ENCODE measurements around the gene MICAL2. TPM values are rescaled to one million over a fixed set of nuclear protein-coding genes. Genes with fewer than 3 reads are reported as not detected.
A peak's percentile ranks its signal among the peaks of the same experiment; 100 is the strongest.

Gene MICAL2
- total and polyA plus RNA-seq, 2 donors (not counting 1 experiment from before 2014, with no cell fraction given), result 0.32 to 0.40 TPM

DNA sequence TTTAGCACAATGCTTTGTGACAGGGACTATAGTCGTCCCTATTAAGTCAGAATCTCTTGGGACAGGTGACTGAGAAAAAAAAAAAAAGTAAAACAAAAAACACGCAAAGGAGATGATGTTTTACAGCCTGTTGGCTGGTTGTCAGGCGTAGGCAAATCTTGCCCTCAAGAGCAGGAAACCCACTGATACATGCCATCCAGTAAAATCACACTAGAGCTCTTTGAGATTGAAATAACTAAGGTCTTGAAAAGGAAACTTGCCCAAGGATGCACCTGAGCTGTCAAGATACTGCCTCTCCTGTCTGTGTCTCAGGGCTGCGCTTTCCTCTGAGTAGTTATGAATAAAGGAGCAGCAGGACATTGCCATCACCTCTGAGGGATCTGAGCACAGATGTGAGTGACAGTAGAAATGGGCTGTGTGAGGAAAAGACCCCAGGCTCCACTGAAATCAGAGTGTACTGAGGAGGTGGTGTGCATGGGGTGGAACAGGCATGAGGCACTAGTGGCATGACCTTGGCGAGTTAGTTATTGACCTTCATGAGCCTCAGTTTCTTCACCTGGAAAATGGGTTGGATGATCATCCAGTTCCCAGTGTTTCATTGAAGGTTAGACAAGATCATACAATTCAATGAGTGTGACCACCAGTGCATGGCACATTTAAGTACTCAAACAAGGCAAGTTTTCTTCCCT, 23.3 kb downstream of the MICAL2 start:
- Mint-ChIP-seq H3K4me3 (no peak overlapping the region), H3K4me1 (peaks cover 11% of the 10 kb centered on the region), H3K9me3 (ENCODE audit: insufficient read depth) (no peaks in the 10 kb centered on the region), H3K27ac (no peak overlapping the region), H3K27me3 (no peaks in the 10 kb centered on the region)
- H3K9me3 ChIP-seq (ENCODE audit: control extremely low read depth in 1 of 3, control insufficient read depth in 2 of 3, insufficient read depth in 1 of 3, low read length in 2 of 3), result no peaks in the 10 kb centered on the region
- H3K4me2 ChIP-seq (replicated peaks; ENCODE audit: low read depth, low read length, poor library complexity, severe bottlenecking), result no peak overlapping the region
- intact Hi-C loops (cut with micrococcal nuclease), result no loop called here
- 63% methylated on average over 3 of the region's 5 CpGs for WGBS (ENCODE audit: insufficient coverage)
- no peak for TF ChIP-seq EZH2 (IDR thresholded peaks at IDR 0.05; ENCODE audit: borderline replicate concordance, insufficient read depth, low read depth, low read length, poor library complexity, severe bottlenecking)
- TF ChIP-seq, protein P1, sequence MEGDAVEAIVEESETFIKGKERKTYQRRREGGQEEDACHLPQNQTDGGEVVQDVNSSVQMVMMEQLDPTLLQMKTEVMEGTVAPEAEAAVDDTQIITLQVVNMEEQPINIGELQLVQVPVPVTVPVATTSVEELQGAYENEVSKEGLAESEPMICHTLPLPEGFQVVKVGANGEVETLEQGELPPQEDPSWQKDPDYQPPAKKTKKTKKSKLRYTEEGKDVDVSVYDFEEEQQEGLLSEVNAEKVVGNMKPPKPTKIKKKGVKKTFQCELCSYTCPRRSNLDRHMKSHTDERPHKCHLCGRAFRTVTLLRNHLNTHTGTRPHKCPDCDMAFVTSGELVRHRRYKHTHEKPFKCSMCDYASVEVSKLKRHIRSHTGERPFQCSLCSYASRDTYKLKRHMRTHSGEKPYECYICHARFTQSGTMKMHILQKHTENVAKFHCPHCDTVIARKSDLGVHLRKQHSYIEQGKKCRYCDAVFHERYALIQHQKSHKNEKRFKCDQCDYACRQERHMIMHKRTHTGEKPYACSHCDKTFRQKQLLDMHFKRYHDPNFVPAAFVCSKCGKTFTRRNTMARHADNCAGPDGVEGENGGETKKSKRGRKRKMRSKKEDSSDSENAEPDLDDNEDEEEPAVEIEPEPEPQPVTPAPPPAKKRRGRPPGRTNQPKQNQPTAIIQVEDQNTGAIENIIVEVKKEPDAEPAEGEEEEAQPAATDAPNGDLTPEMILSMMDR (IDR thresholded peaks at IDR 0.05), result no peak
- no peak overlapping the region for H3K4me3 ChIP-seq (ENCODE audit: control extremely low read depth in 1 of 5, extremely low read depth in 1 of 5, insufficient read depth in 1 of 5, low read depth in 2 of 5, low read length in 4 of 5)
- no peaks in the 10 kb centered on the region for H3K36me3 ChIP-seq (replicated peaks in 1 of 2; ENCODE audit: control extremely low read depth in 1 of 2, control insufficient read depth in 1 of 2, extremely low read depth in 1 of 2, insufficient read depth in 2 of 2, low read length in 1 of 2)
- no peaks in the 10 kb centered on the region for H4K20me1 ChIP-seq (ENCODE audit: control insufficient read depth, insufficient read depth, low read length, poor library complexity, severe bottlenecking)
- peaks cover 0 to 2% (median 0%) of the 10 kb centered on the region in 4 experiments for H3K27me3 ChIP-seq (replicated peaks in 1 of 4; ENCODE audit: control extremely low read depth in 1 of 4, control insufficient read depth in 3 of 4, insufficient read depth in 4 of 4, low read length in 3 of 4)
- ATAC-seq (ENCODE audit: low read depth) (no peak), DNase-seq (no peak)
- H3K4me1 ChIP-seq (ENCODE audit: control insufficient read depth in 2 of 2, insufficient read depth in 2 of 2, low read length in 2 of 2), result peaks cover 0 to 5% of the 10 kb centered on the region in 2 donors
- H3K9ac ChIP-seq (ENCODE audit: low read length), result no peak overlapping the region
- H2AFZ ChIP-seq (ENCODE audit: insufficient read depth, low read depth, low read length, poor library complexity, severe bottlenecking), result no peak overlapping the region
- no peak overlapping the region for H3K27ac ChIP-seq (ENCODE audit: low read length in 2 of 2)
- POLR2A ChIA-PET, result no interaction called here
- CTCF ChIA-PET, result no interaction called here
- H3K79me2 ChIP-seq (ENCODE audit: control insufficient read depth, insufficient read depth, low read length), result no peaks in the 10 kb centered on the region

DNA sequence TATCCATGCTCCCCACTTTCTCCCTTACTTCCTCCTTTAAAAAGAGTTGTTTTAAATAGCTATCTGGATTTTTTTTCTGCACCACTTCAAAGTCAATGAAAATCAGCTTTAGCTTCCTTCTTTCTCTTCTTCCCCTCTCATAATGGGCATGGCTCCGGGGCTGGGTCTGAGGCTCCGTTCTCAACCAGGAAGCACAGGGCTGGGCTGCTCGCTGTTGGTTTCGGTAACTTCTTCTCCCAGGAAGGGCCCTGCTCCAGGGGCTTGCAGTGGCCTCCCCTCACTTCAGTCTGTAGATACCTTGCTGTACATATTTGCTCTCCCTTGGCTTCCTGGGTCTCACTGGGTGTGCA, 23.8 kb downstream of the MICAL2 start:
- Histone ChIP-seq H3K27ac (ENCODE audit: low read length in 2 of 2) (no peak overlapping the region), H3K79me2 (ENCODE audit: control insufficient read depth, insufficient read depth, low read length) (no peaks in the 10 kb centered on the region), H4K20me1 (ENCODE audit: control insufficient read depth, insufficient read depth, low read length, poor library complexity, severe bottlenecking) (no peaks in the 10 kb centered on the region), H3K9ac (ENCODE audit: low read length) (no peak overlapping the region), H3K36me3 (replicated peaks in 1 of 2; ENCODE audit: control extremely low read depth in 1 of 2, control insufficient read depth in 1 of 2, extremely low read depth in 1 of 2, insufficient read depth in 2 of 2, low read length in 1 of 2) (no peaks in the 10 kb centered on the region), H3K4me1 (ENCODE audit: control insufficient read depth in 2 of 2, insufficient read depth in 2 of 2, low read length in 2 of 2) (peaks cover 0 to 5% of the 10 kb centered on the region in 2 donors), H2AFZ (ENCODE audit: insufficient read depth, low read depth, low read length, poor library complexity, severe bottlenecking) (peak overlapping the region; percentile 49), H3K4me2 (replicated peaks; ENCODE audit: low read depth, low read length, poor library complexity, severe bottlenecking) (no peak overlapping the region), H3K9me3 (ENCODE audit: control extremely low read depth in 1 of 3, control insufficient read depth in 2 of 3, insufficient read depth in 1 of 3, low read length in 2 of 3) (no peaks in the 10 kb centered on the region), H3K27me3 (replicated peaks in 1 of 4; ENCODE audit: control extremely low read depth in 1 of 4, control insufficient read depth in 3 of 4, insufficient read depth in 4 of 4, low read length in 3 of 4) (peaks cover 0 to 2% (median 0%) of the 10 kb centered on the region in 4 experiments), H3K4me3 (ENCODE audit: control extremely low read depth in 1 of 5, extremely low read depth in 1 of 5, insufficient read depth in 1 of 5, low read depth in 2 of 5, low read length in 4 of 5) (no peak overlapping the region)
- no peak overlapping the region for H3K27ac Mint-ChIP-seq
- WGBS (ENCODE audit: insufficient coverage), result 3% methylated on average over 4 of the region's 4 CpGs
- no peaks in the 10 kb centered on the region for H3K9me3 Mint-ChIP-seq (ENCODE audit: insufficient read depth)
- no peaks in the 10 kb centered on the region for H3K27me3 Mint-ChIP-seq
- no peak for TF ChIP-seq EZH2 (IDR thresholded peaks at IDR 0.05; ENCODE audit: borderline replicate concordance, insufficient read depth, low read depth, low read length, poor library complexity, severe bottlenecking)
- TF ChIP-seq, protein P1 (IDR thresholded peaks at IDR 0.05), result no peak
- H3K4me1 Mint-ChIP-seq, result peaks cover 11% of the 10 kb centered on the region
- ChIA-PET POLR2A (no interaction called here), CTCF (no interaction called here)
- no peak for ATAC-seq (ENCODE audit: low read depth)
- no peak for DNase-seq
- intact Hi-C loops (cut with micrococcal nuclease), result no loop called here
- H3K4me3 Mint-ChIP-seq, result no peak overlapping the region

All from B cell (primary cell).